HG02610 (cell line): ENCODE measurements around the gene SPACA9.

Experiments
- ATAC-seq: cut with Tn5 transposase; IDR thresholded peaks from one replicate; pipeline ENCODE4 v1.9.1; 2021; ENCODE audit warnings: mild to moderate bottlenecking, moderate library complexity; ENCODE audit not compliant: unreplicated experiment

SPACA9 gene

DNA sequence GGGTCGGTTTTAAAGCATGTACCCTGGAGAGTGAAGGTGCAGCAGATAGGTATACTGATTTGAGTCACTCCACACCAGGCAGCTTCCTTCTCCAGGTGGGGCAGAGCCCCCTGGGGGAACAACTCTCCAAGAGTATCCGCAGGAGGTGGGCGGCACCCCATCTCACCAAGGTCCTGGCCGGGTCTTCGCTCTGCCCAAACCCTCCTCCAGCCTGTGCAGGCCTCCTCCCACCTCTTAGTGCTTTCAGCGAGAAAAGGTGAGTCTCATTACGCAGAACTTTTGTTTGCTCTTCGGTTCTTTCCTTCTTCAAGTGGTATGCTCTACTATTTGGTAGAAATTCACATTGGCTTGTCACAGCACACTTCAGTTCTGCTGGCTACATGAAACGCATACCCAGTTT lies 13.7 kb downstream of the SPACA9 start:
- no peak for ATAC-seq

DNA sequence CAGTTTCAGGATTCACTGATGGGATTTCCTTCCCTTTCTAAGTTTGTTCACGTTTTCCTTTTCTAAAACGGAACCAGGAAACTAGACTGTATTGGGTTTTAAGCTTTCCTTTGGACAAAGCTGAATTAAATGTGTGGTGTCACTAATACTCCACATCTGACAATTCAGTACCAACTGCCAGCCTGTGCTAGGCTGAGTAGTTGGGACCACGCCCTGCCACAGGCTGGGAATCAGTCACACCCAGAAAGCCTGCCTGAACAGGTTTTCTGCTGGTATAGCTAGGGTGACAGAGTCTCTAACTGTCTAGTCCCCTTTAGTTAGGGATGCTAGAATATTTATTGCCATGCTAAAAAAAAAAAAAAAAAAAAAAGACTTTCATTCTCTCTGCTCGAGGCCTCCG lies 15.6 kb downstream of the SPACA9 start:
- ATAC-seq: no peak

DNA sequence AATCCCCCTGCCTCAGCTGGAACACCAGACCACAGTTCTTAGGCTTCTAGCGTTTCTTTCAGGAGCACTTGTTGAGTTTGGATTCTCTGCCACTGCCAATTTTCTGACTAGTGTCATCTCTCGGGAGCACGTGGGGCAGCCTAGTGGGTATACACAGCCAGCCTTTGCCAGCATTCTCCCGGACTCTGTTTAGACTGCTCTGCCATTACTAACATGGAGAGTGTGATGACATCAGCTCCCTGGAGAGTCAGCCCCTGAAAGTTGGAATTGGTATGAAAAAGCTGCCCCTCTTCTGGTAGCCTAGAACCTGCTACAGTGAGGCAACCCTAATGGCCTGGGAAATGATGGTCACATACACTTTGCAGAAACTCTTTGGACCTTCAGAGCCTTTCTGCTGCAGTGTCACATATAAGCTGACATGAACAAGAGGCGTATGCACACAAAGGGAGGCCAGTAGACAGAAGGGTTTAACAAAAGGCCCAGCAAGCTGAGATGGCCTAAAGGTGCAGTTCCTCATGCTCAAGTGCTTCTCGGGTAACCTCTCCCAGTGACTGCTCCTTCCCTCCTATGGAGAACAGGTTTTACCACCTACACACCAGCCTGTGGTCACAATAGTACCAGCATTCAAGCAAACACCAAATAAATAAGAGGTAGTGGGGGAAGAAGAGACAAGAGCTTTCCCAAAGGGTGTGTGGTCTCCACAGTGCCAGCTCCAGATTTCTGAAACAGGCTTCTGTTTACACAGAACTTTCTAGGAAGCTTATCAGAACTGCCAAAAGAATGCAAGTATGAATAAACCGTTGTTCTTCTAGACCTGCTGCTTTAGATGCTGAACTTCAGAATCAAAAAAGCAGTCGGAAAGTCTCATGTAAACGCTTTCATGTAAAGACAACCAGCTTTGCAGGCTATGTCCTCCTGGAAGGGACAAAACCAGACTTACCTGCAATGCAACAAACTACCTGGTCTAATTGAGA lies 16.5 kb downstream of the SPACA9 start:
- no peak for ATAC-seq

DNA sequence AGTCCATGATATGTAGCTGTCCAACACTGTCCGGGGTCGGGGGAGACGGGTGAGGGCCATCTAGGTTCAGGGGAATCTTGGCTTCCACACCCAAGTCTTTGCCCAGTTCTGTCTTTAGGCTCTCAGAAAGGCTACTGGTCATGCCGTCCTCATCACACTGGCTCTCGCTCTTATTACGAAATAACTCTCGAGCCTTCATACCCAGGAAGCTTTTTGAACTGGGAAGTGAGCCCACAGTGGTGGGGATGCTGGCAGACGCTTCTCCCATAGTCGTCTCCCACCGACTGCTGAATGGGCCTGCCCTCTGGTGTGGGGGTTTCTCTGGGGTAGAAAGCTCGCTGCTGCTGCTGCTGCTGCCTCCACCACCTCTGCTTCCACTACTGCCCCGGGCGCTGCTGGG lies 17.6 kb downstream of the SPACA9 start:
- ATAC-seq: no peak

DNA sequence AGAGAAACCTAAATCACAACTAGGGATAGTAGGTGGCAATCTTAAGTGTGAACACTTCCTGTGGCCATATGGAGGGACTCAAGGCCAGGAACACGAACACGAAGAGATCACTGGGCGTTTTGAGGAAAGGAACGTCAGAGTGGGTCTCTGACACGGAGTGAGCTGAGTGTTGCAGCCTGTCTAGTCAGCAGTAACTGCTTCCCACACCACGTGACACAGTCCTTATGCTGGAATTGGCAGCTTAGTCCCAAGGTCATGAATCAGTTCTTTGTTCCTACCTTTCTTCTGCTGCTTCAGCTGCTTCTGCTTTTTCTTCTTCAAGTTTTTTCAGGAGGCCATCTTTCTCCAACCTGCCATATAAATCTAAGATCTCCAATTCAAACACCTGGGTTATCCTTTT lies 18.2 kb downstream of the SPACA9 start:
- ATAC-seq: no peak

DNA sequence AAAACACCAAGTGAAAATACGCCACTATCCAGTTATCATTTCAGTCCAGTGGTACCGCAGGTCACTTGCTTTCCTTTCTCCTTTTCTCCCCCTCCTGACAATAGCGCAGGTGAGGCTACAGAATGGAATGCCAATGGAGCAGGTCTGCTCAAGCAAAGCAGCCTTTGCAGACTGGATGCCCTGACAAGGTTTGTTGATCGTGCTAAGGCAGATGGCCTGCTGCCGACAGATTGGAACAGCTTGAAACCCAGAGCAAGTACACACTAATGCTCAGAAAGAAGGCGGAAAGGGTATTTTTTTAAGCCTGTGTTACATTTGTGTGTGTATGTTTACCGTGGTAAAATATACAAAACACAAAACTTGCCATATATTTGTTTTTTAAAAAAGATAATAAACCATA lies 19.4 kb downstream of the SPACA9 start:
- no peak for ATAC-seq

DNA sequence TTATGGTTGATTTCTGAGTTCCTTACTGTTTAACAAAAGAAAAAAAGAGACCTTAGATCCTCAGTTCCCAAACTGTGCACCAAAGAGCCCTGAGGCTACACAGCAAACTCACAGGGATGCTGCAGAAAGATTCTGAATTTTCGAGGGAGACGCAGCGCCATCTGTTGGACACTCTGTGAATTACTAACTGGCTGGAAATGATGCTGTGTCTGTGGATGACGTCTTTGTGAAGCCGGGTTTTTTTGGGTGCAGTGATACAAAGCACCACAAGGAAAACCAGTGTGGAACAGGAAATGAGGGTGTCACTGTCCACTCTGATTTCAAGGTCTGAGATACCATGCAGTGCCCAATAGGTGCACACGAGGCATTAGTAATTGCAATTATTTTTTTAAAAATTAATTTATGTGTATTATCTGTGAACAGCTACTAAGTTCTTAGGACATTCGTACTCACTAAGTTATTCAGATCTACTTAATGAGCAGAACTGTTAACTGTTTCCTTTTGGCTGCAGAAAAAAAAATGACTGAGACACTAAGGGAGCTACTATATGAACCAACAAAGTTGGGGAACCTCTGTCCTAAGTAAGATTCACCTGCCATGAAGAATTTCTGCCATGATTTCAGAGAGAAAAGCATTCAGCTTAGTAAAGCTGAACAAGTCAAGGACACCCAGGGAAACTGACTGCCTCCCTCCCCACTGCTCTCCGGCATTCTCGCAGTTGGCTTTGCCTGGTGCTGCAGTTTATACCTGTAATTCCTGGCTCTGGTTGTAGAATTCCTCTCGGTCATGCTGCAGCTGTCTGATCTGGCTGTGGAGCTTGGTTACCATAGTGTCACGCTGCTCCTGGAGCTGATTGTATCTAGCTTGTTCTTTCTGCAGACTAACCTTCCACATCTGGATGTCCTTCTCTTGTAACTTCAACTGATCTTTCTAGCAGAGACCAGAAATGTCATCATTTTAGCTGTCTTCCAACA lies 23.4 kb downstream of the SPACA9 start:
- ATAC-seq: peak; percentile 50

DNA sequence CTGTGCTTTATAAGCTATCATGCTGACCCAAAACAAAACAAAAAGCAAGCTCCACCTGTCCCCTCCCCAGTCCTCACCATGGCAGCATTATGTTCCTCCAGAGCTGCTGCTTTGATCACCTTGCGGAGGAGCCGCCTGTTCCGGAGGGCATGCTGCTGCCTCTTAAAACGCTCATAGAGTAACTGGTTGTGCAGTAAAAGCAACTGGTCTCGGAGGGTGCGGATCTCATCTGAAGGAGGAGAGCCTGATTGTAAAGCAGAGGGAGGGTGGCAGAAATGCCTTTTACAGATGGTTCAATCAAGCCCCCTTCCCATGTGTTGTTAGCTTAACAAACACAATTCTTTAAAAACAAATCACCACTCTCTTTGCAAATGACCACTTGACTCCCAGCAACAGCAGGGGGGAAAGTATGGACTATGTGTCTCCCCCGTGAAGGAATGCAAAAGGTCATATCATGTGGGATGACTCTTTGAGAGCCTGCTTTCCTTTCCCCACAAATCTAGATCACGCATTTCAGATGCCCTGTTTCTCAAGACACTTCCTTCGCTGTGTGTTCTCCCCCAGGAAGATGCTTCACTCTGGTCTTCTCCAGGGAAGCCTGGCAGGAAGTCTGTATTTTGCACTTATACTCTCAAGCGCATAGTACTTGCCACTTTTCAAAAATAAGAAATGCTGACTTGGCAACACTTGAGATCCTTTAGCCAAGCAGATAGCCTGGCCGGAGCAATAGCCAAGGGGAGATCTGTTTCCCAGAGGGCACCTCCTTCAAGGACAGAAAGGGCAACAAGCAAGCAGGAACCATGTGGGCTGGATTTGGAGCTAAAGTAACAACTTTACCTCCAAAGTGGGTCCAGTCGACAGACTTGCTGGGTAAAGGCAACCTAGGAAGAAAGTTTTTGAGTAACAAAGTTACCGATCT lies 25.1 kb downstream of the SPACA9 start:
- ATAC-seq: no peak

DNA sequence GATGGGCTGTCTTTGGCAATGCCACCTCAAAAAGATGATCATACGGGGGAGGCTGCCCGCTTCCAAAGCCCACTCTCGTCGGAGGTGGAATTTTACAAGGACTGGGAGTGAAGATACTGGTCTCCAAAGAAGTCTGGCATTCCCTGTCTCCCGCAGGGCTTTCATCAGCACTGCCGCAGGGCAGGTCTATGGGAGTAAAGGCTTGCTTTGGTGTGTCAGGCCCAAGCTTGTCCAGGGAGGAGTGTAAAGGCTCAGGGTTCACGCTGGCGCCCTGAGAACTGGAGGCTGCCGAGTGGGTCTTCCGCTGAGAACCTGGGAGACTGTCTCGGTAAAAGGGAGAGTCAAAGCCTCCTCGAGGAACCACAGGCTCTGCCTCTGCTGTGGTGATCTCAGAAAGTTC lies 27.0 kb downstream of the SPACA9 start:
- ATAC-seq: no peak

DNA sequence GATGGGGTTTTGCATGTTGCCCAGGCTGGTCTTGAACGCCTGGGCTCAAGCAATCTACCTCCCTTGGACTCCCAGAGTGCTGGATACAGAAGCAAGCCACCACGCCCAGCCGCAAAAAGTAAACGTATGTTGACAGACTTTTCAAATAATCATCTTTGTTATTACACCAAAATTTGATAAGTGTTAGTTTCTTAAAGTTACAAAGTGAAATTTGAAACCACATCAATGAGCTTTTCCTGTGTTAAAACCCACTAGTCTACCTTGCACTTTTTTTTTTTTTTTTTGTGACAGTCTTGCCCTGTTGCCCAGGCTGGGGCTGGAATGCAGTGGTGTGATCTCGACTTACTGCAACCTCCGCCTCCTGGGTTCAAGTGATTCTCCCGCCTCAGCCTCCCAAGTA lies 29.9 kb downstream of the SPACA9 start:
- ATAC-seq: no peak

DNA sequence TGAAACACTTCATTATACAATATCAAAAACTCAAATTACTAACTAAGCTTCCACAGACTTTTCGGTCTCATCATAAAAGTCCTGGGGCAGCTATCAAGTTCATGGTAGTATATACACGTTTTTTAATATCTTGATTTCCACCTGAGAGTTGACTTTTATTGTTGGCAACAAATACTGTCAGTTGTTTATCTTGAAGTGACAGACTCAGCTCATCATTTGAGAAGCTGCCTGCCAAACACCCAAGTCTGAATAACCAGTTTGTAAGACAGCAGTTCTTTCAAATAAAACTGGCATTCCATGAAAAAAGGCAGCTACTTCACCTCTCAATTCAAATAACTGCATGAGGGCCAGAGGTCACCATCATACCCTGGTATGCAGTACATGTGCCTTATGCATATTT lies 30.6 kb downstream of the SPACA9 start:
- no peak for ATAC-seq

DNA sequence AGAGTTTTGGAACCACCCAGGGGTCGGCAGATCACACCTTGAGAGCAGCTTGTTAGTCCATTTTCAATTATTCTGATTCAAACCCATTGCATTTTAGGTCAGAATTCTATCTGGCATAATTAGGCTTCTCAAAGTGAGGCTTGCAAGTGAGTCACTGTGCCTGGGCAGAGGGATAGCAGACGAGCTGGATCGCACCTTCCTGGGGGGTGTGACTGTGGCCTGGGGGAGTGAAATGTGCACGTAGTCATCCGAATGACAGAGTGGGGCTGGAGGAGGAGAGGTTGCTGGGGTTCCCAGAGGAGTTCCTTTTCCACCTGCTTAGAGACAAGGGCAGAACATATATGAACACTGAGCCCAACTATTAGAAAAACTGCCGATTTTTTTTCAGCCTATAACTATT lies 31.7 kb downstream of the SPACA9 start:
- no peak for ATAC-seq

DNA sequence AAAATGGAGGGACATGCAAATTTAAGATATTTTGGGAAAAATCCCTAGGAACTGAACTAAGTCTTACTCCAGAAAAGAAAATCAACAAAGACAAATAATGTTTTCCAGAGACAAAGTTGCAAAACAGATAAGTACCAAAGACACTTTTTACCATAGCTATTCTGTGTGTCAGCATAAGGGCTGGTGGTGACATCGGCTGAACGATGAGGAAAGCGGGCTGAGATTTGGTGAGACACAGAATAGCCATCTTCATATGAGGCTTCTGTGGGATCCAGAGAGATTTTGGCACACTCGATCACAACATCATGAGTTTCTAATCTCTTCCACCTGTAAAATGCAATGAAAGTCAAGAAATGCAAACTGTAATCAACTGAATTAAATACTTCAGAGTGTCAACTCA lies 33.4 kb downstream of the SPACA9 start:
- ATAC-seq: no peak

DNA sequence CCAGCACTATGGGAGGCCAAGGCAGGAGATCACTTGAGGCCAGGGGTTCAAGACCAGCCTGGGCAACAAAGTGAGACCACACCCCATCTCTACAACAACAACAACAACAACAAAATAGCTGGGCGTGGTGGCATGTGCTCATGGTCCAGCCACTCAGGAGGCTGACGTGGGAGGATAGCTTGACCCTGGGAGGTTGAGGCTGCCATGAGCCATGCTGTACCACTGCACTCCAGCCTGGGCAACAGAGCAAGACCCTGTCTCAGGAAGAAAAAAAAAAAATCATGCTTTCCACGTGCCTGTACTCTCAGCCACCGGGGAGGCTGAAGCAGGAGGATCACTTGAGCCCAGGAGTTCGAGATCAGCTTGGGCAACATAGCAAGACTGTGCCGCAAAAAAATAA lies 36.2 kb downstream of the SPACA9 start:
- ATAC-seq: no peak

DNA sequence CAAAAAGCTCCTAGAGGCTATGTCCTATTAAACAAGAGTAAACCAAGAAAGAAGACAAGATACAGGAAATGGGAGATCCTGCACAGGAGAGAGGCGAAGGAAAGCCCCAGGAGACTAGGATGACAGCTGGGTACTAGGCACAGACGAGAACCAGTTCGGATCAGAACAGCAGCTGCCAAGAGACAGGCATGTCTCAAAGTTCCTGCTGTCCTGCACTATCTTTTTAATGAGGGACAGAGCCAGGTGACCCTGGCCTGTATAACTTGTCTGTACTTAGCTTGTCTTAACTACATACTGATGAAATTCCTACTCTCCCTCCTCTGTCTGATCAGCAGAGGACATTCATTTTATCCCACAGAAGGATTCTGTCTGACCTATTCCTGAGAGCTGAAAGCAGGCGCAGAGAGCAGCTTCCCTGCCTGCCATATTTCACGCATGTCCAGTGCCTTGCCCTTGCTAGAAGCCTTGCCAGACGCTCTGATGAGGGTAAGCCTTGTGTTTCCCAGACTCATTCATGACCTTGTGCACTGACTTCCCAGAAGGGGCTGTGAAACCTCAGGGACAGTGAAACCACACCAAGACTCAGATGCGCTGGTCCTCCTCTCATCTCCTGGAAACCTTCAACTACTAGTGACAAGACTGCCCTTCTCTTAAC lies 41.0 kb downstream of the SPACA9 start:
- no peak for ATAC-seq

DNA sequence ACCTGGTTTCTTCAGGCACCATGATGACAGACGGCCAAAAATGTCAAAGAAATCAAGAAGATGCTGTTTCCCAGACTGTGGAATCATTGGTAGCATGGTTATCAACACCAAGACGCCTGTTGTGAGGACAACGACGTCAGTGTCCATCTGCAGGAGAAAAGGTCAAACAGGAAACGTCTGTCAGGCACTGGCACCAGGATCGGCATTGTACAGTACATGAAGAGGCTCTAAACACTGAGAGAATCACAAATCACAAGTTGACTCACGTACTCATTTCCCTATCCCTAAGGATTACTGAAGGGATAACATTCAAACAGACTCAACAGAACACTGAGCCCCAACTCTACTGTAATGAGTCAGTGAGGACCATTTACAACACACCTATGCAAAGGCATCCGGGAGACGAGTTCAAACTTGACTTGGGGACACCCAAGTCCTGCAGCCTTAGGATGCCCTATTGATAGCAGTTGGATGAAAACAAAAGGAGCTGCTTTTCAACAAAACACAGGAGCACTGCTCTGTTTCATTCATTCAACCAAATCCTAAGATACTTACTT lies 44.7 kb downstream of the SPACA9 start:
- no peak for ATAC-seq

DNA sequence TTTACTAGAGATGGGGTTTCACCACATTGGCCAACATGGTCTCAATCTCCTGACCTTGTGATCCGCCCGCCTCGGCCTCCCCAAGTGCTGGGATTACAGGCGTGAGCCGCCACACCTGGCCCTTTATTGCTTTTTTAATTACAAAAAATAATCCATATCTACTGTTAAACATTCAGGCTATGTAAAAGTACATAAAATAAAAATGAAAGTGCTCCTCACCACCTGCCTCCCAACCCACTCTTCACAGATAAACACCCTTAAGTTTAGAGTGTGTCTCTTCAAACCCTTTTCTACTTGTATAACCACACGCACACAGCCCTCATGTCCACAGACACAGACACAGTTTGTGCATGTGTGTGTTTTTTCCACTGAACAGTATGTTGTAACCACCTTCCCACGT lies 49.0 kb downstream of the SPACA9 start:
- no peak for ATAC-seq

DNA sequence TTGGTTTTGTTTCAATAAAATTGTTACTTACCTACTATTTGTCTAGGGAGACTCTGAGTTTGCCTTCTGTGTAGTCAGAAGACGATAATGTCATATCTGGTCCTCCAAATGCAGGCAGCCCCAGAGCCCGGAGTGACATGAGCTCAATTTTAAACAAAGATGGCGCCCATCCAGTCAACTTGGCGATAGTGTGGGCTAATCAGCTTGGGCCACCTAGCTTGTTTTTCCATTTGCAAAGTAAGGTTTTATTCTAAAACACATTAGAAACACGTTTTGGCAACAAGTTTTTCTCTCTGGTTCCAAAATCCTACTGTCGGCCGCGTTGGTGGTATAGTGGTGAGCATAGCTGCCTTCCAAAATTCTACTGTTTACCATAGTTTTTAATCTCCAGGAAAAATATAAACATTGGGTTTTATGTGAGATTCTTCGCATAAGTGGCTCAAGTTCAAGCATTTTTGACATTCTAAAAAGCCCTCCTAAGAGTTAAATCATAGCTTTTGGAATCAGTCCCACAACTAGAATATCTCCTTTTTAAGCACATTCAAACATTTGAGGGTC lies 52.6 kb downstream of the SPACA9 start:
- no peak for ATAC-seq

DNA sequence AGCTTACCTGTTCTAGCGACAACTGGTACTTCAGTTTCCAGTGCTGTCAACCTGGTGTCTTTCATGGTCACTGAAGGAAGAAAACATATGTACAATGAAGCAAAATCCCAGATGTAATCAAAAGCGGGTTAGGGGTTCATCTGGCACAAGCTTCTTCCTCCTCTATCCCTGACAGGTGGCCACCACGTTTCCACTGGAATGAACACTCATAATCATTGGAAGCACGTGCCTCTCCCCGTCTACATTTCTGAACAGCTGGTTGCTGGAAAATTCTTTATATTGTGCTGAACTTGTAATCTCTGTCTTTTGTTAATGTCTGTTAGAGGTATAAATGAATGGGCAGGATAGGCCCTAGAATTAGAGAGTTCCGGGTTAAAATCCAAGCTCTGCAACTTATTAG lies 56.3 kb downstream of the SPACA9 start:
- no peak for ATAC-seq
